Kasumi-1 (cell line): ENCODE results near the gene TF.

ENCODE experiments used
- DNase-seq, 2 experiments: peaks; one replicate each; lab custom pipeline; 2025; lab: John Stamatoyannopoulos, UW

Gene TF

GRCh38 chr3:133836497-133837158, 90.4 kb downstream of the TF start:
- DNase-seq, result no peak

DNA sequence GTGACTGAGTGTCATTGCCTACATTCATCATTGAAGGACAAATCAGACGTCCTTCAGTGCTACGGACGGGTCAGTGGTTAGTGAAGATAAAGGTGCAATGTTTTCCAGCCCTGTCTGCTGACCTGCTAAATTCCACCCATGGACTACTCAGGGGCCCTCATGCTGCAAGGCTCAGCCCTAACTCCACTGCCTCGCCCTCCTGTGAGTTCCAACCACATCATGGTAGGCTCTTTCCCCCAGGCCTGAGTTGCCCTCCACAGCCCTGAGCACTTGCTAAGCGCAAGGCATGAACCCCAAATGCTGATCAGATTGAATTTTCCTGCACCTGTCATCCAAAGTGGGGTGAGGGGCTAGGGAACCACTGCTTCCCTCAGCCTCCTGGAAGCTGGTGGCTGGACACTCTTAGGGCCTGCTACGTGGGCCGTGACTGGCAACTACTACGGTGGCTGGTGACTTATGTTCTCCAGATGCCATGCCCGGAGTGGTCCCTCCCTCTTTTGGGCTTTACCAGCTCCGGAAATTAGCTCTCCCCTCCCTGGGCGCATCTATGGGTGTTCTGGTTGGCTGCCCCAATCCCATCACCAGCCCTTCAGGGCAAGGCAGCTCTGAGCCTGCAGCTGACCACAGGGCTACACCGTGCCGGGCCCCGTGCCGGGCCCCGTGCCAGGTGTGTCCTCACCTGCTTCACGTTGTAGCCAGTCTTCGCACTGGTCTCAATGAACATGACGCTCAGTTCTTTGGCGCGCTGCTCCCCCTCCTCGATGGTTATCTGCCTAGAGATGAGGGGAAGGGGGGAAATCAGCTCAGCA, 91.5 kb downstream of the TF start:
- DNase-seq, result no peak

DNA sequence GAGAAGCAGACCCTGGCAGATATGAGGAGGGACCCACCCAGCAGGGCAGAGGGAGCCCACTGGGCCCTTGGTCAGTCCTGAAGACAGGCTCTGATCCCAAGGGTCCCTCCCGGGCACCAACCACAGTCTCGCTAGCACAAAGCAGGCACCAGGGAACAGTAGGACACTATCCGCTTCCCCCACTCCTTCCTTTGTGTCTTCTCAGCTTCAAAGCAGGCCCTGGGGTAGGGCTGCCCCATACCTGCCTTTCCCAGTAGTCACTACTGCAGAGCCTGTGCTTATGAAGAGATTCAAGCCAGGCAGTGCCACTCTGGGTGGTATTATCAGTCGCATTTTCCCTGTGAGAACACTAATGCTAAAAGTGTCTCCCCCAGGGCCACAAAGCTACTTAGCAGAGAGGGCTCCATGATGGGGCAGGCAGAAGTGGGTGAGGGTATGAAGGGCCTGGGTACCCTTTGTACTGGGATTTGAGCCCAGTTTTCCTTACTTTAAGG, 92.2 kb downstream of the TF start:
- no peak for DNase-seq

DNA sequence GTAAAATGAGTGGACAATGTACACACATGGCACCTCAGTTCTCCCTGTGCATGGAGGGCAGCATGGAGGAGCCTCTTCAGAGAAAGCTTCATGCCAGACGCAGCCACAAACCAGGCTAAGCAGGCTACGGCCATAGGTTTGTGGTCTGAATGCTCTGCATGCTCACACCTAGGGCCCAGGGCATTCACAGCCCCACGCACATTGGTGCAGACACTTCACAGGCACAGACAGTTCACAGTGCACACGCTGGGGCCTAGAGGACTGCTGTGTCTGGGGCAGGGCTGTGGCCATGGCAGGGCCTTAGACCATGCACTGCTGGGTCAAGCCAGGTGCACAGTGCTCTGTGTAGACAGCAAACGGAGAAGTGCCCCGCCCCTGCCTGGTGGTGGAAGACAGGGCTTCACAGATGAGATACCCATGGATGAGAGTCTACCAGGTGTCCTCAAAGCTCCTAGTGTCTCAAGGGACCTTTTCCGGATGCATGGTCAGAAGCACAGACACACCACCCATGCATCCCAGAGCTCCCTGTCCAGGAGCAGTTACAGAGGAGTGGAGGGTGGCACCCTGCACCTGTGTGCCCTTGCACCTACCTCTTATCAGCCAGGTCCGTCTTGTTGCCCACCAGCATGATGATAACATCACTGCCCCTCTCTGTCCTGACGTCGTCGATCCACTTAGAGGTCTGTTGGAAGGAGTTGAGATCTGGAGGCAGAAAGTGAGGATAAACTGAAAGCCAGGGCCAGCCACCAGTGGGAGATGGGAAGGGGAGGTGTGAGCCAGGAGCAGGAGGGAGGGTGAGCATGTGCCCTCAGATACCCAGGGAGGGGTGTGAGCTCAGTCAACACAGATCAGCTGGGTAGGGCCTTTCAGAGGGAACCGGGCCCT, 93.0 kb downstream of the TF start:
- DNase-seq, result no peak

- DNase-seq, result no peak
Measured at GRCh38 chr3:133840055-133840737, 94.0 kb downstream of the TF start.

DNA sequence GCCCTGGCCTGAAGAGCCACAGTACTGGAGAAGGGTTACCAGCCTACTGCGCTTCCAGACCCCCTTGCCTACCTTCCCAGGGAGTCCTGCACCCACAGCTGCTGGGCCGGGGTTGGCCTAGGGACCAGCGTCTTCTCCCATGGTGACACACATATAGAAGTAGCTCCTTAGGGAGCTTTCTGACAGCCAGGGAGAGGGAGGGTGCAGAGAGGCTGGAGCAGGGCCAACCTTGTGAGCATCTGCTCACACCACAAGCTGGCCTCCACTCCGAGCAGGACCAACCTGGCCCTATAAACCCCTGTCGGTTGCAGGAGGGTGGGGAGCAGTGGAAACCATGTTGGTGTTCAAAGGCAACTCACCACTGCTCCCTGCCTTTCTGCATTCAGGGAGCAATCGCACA, 94.6 kb downstream of the TF start:
- DNase-seq, result no peak

DNA sequence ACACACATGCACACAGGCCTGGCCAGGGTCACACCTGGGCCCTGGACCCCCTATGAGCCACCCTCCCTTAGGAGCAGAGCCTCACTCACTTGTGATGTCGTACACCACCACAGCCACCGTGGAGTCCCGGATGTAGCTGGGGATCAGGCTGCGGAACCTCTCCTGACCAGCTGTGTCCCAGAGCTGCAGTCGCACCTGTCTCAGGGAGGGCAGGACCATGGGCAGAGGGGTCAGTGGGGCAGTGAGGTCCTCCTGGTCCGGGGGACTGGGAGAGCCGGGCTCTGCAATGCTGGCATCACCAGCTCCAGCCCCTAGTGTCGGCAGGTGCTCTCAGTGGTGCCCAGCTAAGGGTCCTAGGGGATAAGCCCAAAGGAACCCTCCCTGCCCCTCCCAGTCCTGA, 95.0 kb downstream of the TF start:
- DNase-seq, result no peak

GRCh38 chr3:133842158-133842557, 96.0 kb downstream of the TF start:
- DNase-seq, result no peak

DNA sequence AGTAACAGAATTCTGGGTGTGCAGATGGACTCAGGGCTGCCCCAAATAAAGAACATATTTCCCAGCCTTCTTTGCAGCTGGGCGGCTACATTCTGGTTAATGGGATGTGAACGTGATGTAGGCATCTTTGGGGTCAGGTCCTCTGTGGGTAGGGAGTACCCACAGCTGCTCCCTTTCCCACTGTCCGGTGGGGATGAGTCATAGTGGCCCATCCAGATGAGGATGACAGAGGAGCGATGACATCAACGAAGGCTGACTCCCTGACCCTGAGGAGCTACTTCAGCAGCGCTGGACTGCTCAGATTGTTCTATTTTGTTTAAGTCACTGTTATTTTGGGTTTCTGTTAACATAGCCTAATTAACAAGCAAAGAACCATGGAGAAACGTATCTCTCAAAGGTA, 97.4 kb downstream of the TF start:
- no peak for DNase-seq

- DNase-seq, result no peak
Measured at GRCh38 chr3:133845127-133845526, 98.9 kb downstream of the TF start.
